ENCODE data around the gene TMPRSS6. TPM values are rescaled to one million over a fixed set of nuclear protein-coding genes. Genes with fewer than 3 reads are reported as not detected.

Gene TMPRSS6
- total and polyA plus RNA-seq, 4 experiments from 2014 or later = 0.61 to 0.90 TPM; not detected in 2

- Histone ChIP-seq H3K4me1 (ENCODE audit: insufficient read depth, low read length) (peaks cover 14% of the 10 kb centered on the region), H3K9me3 (ENCODE audit: control insufficient read depth in 1 of 2, low read length in 2 of 2) (no peaks in the 10 kb centered on the region), H3K27me3 (ENCODE audit: insufficient read depth, low read length) (no peaks in the 10 kb centered on the region), H3K36me3 (ENCODE audit: insufficient read depth, low read length) (peaks cover 15% of the 10 kb centered on the region), H3K4me3 (ENCODE audit: low read length in 2 of 2) (no peak overlapping the region), H3K27ac (ENCODE audit: low read depth, low read length) (no peak overlapping the region)
- DNase-seq = no peak
- H3K36me3 Mint-ChIP-seq = peaks cover 24 to 30% of the 10 kb centered on the region in 2 donors
- POLR2A ChIA-PET (ENCODE audit: partially characterized antibody) = interaction anchor here (1.1 kb wide), 1 partner anchor 26 kb away, joined by 4 read pairs; no protein-coding TSS in a partner anchor
- peak overlapping the region in 1 of 7 donors; percentile 21 for H3K27ac Mint-ChIP-seq
- intact Hi-C loops (cut with micrococcal nuclease) = no loop called here
- H3K4me3 Mint-ChIP-seq = peak overlapping the region in 5 of 8 donors; percentile 50 to 90 (median 63)
- H3K4me1 Mint-ChIP-seq = peaks cover 4 to 20% (median 13%) of the 10 kb centered on the region in 4 donors
- CTCF ChIA-PET (ENCODE audit: partially characterized antibody) = no interaction called here
- H3K27me3 Mint-ChIP-seq = no peaks in the 10 kb centered on the region
- H3K9me3 Mint-ChIP-seq = no peaks in the 10 kb centered on the region
Measured at GRCh38 chr22:37053310-37054055, 56.0 kb downstream of the TMPRSS6 start.

- peak overlapping the region; percentile 82 to 90 (median 84) for H3K4me3 Mint-ChIP-seq
Measured at GRCh38 chr22:37052386-37053309, 56.9 kb downstream of the TMPRSS6 start.

GRCh38 chr22:37051391-37052385, 57.8 kb downstream of the TMPRSS6 start, which contains the start of gene KCTD17:
Gene KCTD17, plus strand, starts transcription at chr22:37051742. Its CDS starts 19 bp downstream, at chr22:37051761.
- Mint-ChIP-seq H3K4me3 (peak within 1 kb of the TSS; percentile 82 to 90 (median 84)), H3K27me3 (no peaks in the 10 kb centered on the region), H3K9me3 (no peaks in the 10 kb centered on the region), H3K36me3 (peaks cover 13 to 14% of the 10 kb centered on the region in 2 donors), H3K4me1 (peaks cover 4 to 20% (median 13%) of the 10 kb centered on the region in 4 donors), H3K27ac (peak within 1 kb of the TSS; percentile 53 to 93 (median 82))
- Histone ChIP-seq H3K36me3 (ENCODE audit: insufficient read depth, low read length) (peaks cover 8% of the 10 kb centered on the region), H3K27me3 (ENCODE audit: insufficient read depth, low read length) (no peaks in the 10 kb centered on the region), H3K9me3 (ENCODE audit: control insufficient read depth in 1 of 2, low read length in 2 of 2) (no peaks in the 10 kb centered on the region), H3K4me3 (ENCODE audit: low read length in 2 of 2) (peak within 1 kb of the TSS; percentile 17 to 60), H3K4me1 (ENCODE audit: insufficient read depth, low read length) (peaks cover 14% of the 10 kb centered on the region), H3K27ac (ENCODE audit: low read depth, low read length) (peak within 1 kb of the TSS; percentile 70)
- POLR2A ChIA-PET (ENCODE audit: partially characterized antibody) = interaction anchor here (0.7 to 1.7 kb wide), 10 partner anchors 28 to 193 kb away, joined by 3 to 8 read pairs (median 3); partner anchors contain the start of genes IL2RB and RAC2
- CTCF ChIA-PET (ENCODE audit: partially characterized antibody) = interaction anchor here (1.0 to 1.3 kb wide), 2 partner anchors 74 to 96 kb away, joined by 3 read pairs; no protein-coding TSS in a partner anchor
- intact Hi-C loops (cut with micrococcal nuclease) = loop anchor here (1.0 kb wide), 1 partner anchor 275 kb away; the partner anchor contains the start of gene IFT27
- DNase-seq = peak; percentile 58 to 72 (median 68)

More at GRCh38 chr22:37052386-37053309, 56.9 kb downstream of the TMPRSS6 start:
- intact Hi-C loops (cut with micrococcal nuclease) = no loop called here
- H3K27me3 Mint-ChIP-seq = no peaks in the 10 kb centered on the region
- Histone ChIP-seq H3K4me3 (ENCODE audit: low read length in 2 of 2) (peak overlapping the region; percentile 17 to 60), H3K9me3 (ENCODE audit: control insufficient read depth in 1 of 2, low read length in 2 of 2) (no peaks in the 10 kb centered on the region), H3K27me3 (ENCODE audit: insufficient read depth, low read length) (no peaks in the 10 kb centered on the region), H3K36me3 (ENCODE audit: insufficient read depth, low read length) (peaks cover 11% of the 10 kb centered on the region), H3K4me1 (ENCODE audit: insufficient read depth, low read length) (peaks cover 14% of the 10 kb centered on the region), H3K27ac (ENCODE audit: low read depth, low read length) (peak overlapping the region; percentile 70)
- ChIA-PET CTCF (ENCODE audit: partially characterized antibody) (no interaction called here), POLR2A (ENCODE audit: partially characterized antibody) (interaction anchor here (0.7 to 1.7 kb wide), 7 partner anchors 27 to 192 kb away, joined by 3 to 8 read pairs (median 3); partner anchors contain the start of genes IL2RB and RAC2)
- H3K9me3 Mint-ChIP-seq = no peaks in the 10 kb centered on the region
- H3K4me1 Mint-ChIP-seq = peaks cover 4 to 20% (median 13%) of the 10 kb centered on the region in 4 donors
- H3K36me3 Mint-ChIP-seq = peaks cover 22 to 23% of the 10 kb centered on the region in 2 donors
- no peak for DNase-seq
- H3K27ac Mint-ChIP-seq = peak overlapping the region; percentile 37 to 93 (median 67)

GRCh38 chr22:37050913-37051312, 58.6 kb downstream of the TMPRSS6 start:
- Histone ChIP-seq H3K27ac (ENCODE audit: low read depth, low read length) (no peak overlapping the region), H3K9me3 (ENCODE audit: control insufficient read depth in 1 of 2, low read length in 2 of 2) (no peaks in the 10 kb centered on the region), H3K36me3 (ENCODE audit: insufficient read depth, low read length) (peaks cover 8% of the 10 kb centered on the region), H3K4me1 (ENCODE audit: insufficient read depth, low read length) (peaks cover 14% of the 10 kb centered on the region), H3K27me3 (ENCODE audit: insufficient read depth, low read length) (no peaks in the 10 kb centered on the region), H3K4me3 (ENCODE audit: low read length in 2 of 2) (no peak overlapping the region)
- Mint-ChIP-seq H3K4me1 (peaks cover 4 to 20% (median 13%) of the 10 kb centered on the region in 4 donors), H3K9me3 (no peaks in the 10 kb centered on the region), H3K27ac (peak overlapping the region in 2 of 7 donors; percentile 68 to 91), H3K4me3 (peak overlapping the region in 7 of 8 donors; percentile 1 to 83 (median 74)), H3K36me3 (peaks cover 6 to 10% of the 10 kb centered on the region in 2 donors), H3K27me3 (no peaks in the 10 kb centered on the region)
- DNase-seq = no peak
- ChIA-PET CTCF (ENCODE audit: partially characterized antibody) (interaction anchor here (1.0 to 1.3 kb wide), 2 partner anchors 73 to 97 kb away, joined by 3 read pairs; no protein-coding TSS in a partner anchor), POLR2A (ENCODE audit: partially characterized antibody) (interaction anchor here (0.7 to 1.7 kb wide), 7 partner anchors 29 to 194 kb away, joined by 3 to 8 read pairs (median 3); partner anchors contain the start of gene RAC2)
- intact Hi-C loops (cut with micrococcal nuclease) = loop anchor here (1.0 kb wide), 1 partner anchor 275 kb away; the partner anchor contains the start of gene IFT27

GRCh38 chr22:37049224-37049623, 60.3 kb downstream of the TMPRSS6 start:
- peaks cover 14% of the 10 kb centered on the region for H3K4me1 ChIP-seq (ENCODE audit: insufficient read depth, low read length)
- Mint-ChIP-seq H3K4me1 (peaks cover 4 to 20% (median 13%) of the 10 kb centered on the region in 4 donors), H3K4me3 (no peak overlapping the region), H3K36me3 (peaks cover 0 to 4% of the 10 kb centered on the region in 2 donors), H3K27ac (no peak overlapping the region), H3K9me3 (no peaks in the 10 kb centered on the region), H3K27me3 (no peaks in the 10 kb centered on the region)
- ChIA-PET POLR2A (ENCODE audit: partially characterized antibody) (no interaction called here), CTCF (ENCODE audit: partially characterized antibody) (no interaction called here)
- no peak overlapping the region for H3K27ac ChIP-seq (ENCODE audit: low read depth, low read length)
- intact Hi-C loops (cut with micrococcal nuclease) = no loop called here
- H3K9me3 ChIP-seq (ENCODE audit: control insufficient read depth in 1 of 2, low read length in 2 of 2) = no peaks in the 10 kb centered on the region
- H3K36me3 ChIP-seq (ENCODE audit: insufficient read depth, low read length) = no peaks in the 10 kb centered on the region
- H3K4me3 ChIP-seq (ENCODE audit: low read length in 2 of 2) = no peak overlapping the region
- H3K27me3 ChIP-seq (ENCODE audit: insufficient read depth, low read length) = no peaks in the 10 kb centered on the region
- no peak for DNase-seq

GRCh38 chr22:37048133-37048532, 61.4 kb downstream of the TMPRSS6 start:
- no peaks in the 10 kb centered on the region for H3K36me3 ChIP-seq (ENCODE audit: insufficient read depth, low read length)
- ChIA-PET POLR2A (ENCODE audit: partially characterized antibody) (no interaction called here), CTCF (ENCODE audit: partially characterized antibody) (interaction anchor here (0.7 to 1.2 kb wide), 2 partner anchors 151 to 553 kb away, joined by 3 to 5 read pairs; no protein-coding TSS in a partner anchor)
- H3K9me3 Mint-ChIP-seq = no peaks in the 10 kb centered on the region
- no peak overlapping the region for H3K4me3 Mint-ChIP-seq
- no peak for DNase-seq
- H3K4me3 ChIP-seq (ENCODE audit: low read length in 2 of 2) = no peak overlapping the region
- H3K27ac ChIP-seq (ENCODE audit: low read depth, low read length) = no peak overlapping the region
- intact Hi-C loops (cut with micrococcal nuclease) = no loop called here
- H3K36me3 Mint-ChIP-seq = no peaks in the 10 kb centered on the region
- no peaks in the 10 kb centered on the region for H3K27me3 Mint-ChIP-seq
- no peaks in the 10 kb centered on the region for H3K9me3 ChIP-seq (ENCODE audit: control insufficient read depth in 1 of 2, low read length in 2 of 2)
- peaks cover 4 to 16% (median 7%) of the 10 kb centered on the region in 4 donors for H3K4me1 Mint-ChIP-seq
- peaks cover 13% of the 10 kb centered on the region for H3K4me1 ChIP-seq (ENCODE audit: insufficient read depth, low read length)
- no peaks in the 10 kb centered on the region for H3K27me3 ChIP-seq (ENCODE audit: insufficient read depth, low read length)
- no peak overlapping the region for H3K27ac Mint-ChIP-seq
